OCI-LY7 (cell line): ENCODE data around the gene WDFY4.

ENCODE experiments used
- EZH2phosphoT487 ChIP-seq: fragments of 200-600 bp; sonication (generic); IDR thresholded peaks from 2 replicates; pipeline ENCODE4 v1.6.1; 2018; ENCODE audit warnings: low read depth, borderline replicate concordance, mild to moderate bottlenecking, mixed run types, antibody characterized with exemption, low read length, moderate library complexity, mixed read lengths
- TF ChIP-seq, protein P1 (sequence below): fragments of 200-600 bp; sonication (generic); conservative IDR thresholded peaks from 2 replicates; pipeline ENCODE4 v1.5.1; 2014; ENCODE audit warnings: mild to moderate bottlenecking, antibody characterized with exemption, low read length, moderate library complexity, mixed read lengths

DNA sequence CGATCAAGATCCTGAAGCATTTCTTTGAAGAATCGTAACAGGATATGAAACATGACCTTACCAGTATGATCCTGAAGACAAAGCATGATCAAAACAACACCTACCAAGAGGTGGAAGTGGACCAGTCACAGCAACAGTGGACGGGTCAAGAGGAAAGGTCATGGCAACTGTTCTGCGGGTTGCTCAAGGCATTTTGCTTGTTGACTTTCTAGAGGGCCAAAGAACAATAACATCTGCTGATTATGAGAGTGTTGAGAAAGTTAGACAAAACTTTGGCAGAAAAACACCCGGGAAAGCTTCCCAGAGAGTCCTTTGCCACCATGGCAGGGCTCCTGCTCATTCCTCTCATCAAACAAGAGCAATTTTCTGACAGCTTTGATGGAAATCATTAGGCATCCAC, 320.6 kb downstream of the WDFY4 start:
- TF ChIP-seq, protein P1, sequence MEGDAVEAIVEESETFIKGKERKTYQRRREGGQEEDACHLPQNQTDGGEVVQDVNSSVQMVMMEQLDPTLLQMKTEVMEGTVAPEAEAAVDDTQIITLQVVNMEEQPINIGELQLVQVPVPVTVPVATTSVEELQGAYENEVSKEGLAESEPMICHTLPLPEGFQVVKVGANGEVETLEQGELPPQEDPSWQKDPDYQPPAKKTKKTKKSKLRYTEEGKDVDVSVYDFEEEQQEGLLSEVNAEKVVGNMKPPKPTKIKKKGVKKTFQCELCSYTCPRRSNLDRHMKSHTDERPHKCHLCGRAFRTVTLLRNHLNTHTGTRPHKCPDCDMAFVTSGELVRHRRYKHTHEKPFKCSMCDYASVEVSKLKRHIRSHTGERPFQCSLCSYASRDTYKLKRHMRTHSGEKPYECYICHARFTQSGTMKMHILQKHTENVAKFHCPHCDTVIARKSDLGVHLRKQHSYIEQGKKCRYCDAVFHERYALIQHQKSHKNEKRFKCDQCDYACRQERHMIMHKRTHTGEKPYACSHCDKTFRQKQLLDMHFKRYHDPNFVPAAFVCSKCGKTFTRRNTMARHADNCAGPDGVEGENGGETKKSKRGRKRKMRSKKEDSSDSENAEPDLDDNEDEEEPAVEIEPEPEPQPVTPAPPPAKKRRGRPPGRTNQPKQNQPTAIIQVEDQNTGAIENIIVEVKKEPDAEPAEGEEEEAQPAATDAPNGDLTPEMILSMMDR = no peak
- no peak for TF ChIP-seq EZH2phosphoT487
